Fibroblast of lung (primary cell): Measurements from ENCODE around the gene FRMD4A. TPM values are rescaled to one million over a fixed set of nuclear protein-coding genes. Genes with fewer than 3 reads are reported as not detected.

Experiments used
- DNase-seq, 2 donors: peaks; one replicate each; pipeline versions ENCODE4 v3.0.0 to v3.0.0-alpha.2; 2010; ENCODE audit warnings: low read depth in 2 of 2
- H2AFZ ChIP-seq: 2 replicates; pipeline ENCODE4 v1.5.1; 2012; ENCODE audit warnings: low read length, control low read depth, inconsistent platforms
- H3K27ac ChIP-seq: 2 replicates; pipeline ENCODE4 v1.5.1; 2011; ENCODE audit warnings: low read length, control low read depth; ENCODE audit not compliant: insufficient read depth
- H3K27me3 ChIP-seq: 2 replicates; pipeline ENCODE4 v1.5.1; 2011; ENCODE audit warnings: mild to moderate bottlenecking, low read length; ENCODE audit not compliant: control insufficient read depth, insufficient read depth
- H3K36me3 ChIP-seq: 2 replicates; pipeline ENCODE4 v1.5.1; 2011; ENCODE audit warnings: low read length; ENCODE audit not compliant: control insufficient read depth, insufficient read depth
- H3K4me1 ChIP-seq: 2 replicates; pipeline ENCODE4 v1.5.1; 2011; ENCODE audit warnings: low read length; ENCODE audit not compliant: control insufficient read depth, insufficient read depth; ENCODE audit errors: extremely low read depth
- H3K4me2 ChIP-seq: 2 replicates; pipeline ENCODE4 v1.5.1; 2011; ENCODE audit warnings: low read length, control low read depth; ENCODE audit not compliant: insufficient read depth; ENCODE audit errors: extremely low read depth
- H3K4me3 ChIP-seq, 4 experiments: fragments of 200-600 bp in 1 of 4; sonication (generic) in 1 of 4; replicated peaks in 1 of 4; 2 replicates each; pipeline ENCODE4 v1.5.1; 2011 to 2016; ENCODE audit warnings: low read length in 4 of 4, low read depth in 3 of 4, mild to moderate bottlenecking in 3 of 4, control low read depth in 2 of 4, inconsistent platforms in 1 of 4, mixed read lengths in 1 of 4; ENCODE audit not compliant: insufficient read depth in 1 of 4; ENCODE audit errors: control extremely low read depth in 1 of 4
- H3K79me2 ChIP-seq: 2 replicates; pipeline ENCODE4 v1.5.1; 2012; ENCODE audit warnings: mild to moderate bottlenecking, low read length, inconsistent platforms; ENCODE audit not compliant: control insufficient read depth, insufficient read depth
- H3K9ac ChIP-seq: 2 replicates; pipeline ENCODE4 v1.5.1; 2011; ENCODE audit warnings: mild to moderate bottlenecking, low read length, control low read depth; ENCODE audit not compliant: insufficient read depth
- H3K9me3 ChIP-seq: 2 replicates; pipeline ENCODE4 v1.5.1; 2012; ENCODE audit warnings: low read depth, low read length; ENCODE audit not compliant: control insufficient read depth, insufficient read depth
- H4K20me1 ChIP-seq: 2 replicates; pipeline ENCODE4 v1.5.1; 2011; ENCODE audit warnings: low read length; ENCODE audit not compliant: control insufficient read depth, insufficient read depth; ENCODE audit errors: extremely low read depth
- CTCF ChIP-seq, 2 donors: IDR thresholded peaks in 1 of 2; conservative IDR thresholded peaks in 1 of 2; 1 replicate in 1 of 2; 2 replicates in 1 of 2; pipeline ENCODE4 v1.5.1; 2011 to 2012; ENCODE audit warnings: low read length in 2 of 2, control low read depth in 1 of 2, inconsistent platforms in 1 of 2, low read depth in 1 of 2, mild to moderate bottlenecking in 1 of 2
- EZH2 ChIP-seq: IDR thresholded peaks from 2 replicates; pipeline ENCODE4 v1.5.1; 2012; ENCODE audit warnings: low read length, control low read depth, mild to moderate bottlenecking; ENCODE audit errors: missing control alignments
- polyA plus RNA-seq, 2 donors: library from polyadenylated mRNA; depleted of rRNA in 1 of 2; stranded (reverse) in 1 of 2; unstranded in 1 of 2; fragments of >200 nt; gene quantifications; 2 replicates each; pipeline ENCODE4 v1.2.1, GENCODE V29; 2011 to 2012; ENCODE audit warnings: missing spikeins in 1 of 2
- total RNA-seq: library from RNA; depleted of rRNA; stranded (reverse); fragments of >200 nt; gene quantifications from 2 replicates; pipeline ENCODE4 v1.2.1, GENCODE V29; 2014

The FRMD4A gene
- total and polyA plus RNA-seq, 2 donors (not counting 1 experiment from before 2014, with no cell fraction given) = 26.9 to 63.6 TPM

- H3K4me2 ChIP-seq = peak overlapping the region; percentile 77
- H3K79me2 ChIP-seq = peaks cover 41% of the 10 kb centered on the region
- TF ChIP-seq CTCF (conservative IDR thresholded peaks at IDR 0.05 in 1 of 2, IDR thresholded peaks at IDR 0.05 in 1 of 2; ENCODE audit: low read depth in 1 of 2, low read length in 2 of 2) (no peak), EZH2 (no peak)
- no peaks in the 10 kb centered on the region for H4K20me1 ChIP-seq
- DNase-seq = no peak
- peak overlapping the region; percentile 25 to 57 (median 40) for H3K4me3 ChIP-seq
- H3K27ac ChIP-seq = peak overlapping the region; percentile 36
- peak overlapping the region; percentile 58 for H2AFZ ChIP-seq
- H3K9me3 ChIP-seq = no peaks in the 10 kb centered on the region
- peak overlapping the region; percentile 52 for H3K9ac ChIP-seq
- peaks cover 5% of the 10 kb centered on the region for H3K4me1 ChIP-seq
- H3K27me3 ChIP-seq = no peaks in the 10 kb centered on the region
- no peaks in the 10 kb centered on the region for H3K36me3 ChIP-seq
These were observed 438.7 kb downstream of the FRMD4A start for GRCh38 chr10:13892001-13892491.

- H3K27ac ChIP-seq = peak overlapping the region; percentile 69
- H3K9me3 ChIP-seq = no peaks in the 10 kb centered on the region
- H3K4me1 ChIP-seq = peaks cover 5% of the 10 kb centered on the region
- TF ChIP-seq EZH2 (no peak), CTCF (conservative IDR thresholded peaks at IDR 0.05 in 1 of 2, IDR thresholded peaks at IDR 0.05 in 1 of 2; ENCODE audit: low read depth in 1 of 2, low read length in 2 of 2) (no peak)
- no peaks in the 10 kb centered on the region for H4K20me1 ChIP-seq
- H3K36me3 ChIP-seq = no peaks in the 10 kb centered on the region
- peaks cover 47% of the 10 kb centered on the region for H3K79me2 ChIP-seq
- no peaks in the 10 kb centered on the region for H3K27me3 ChIP-seq
- peak overlapping the region; percentile 59 to 76 (median 70) for H3K4me3 ChIP-seq
- H3K9ac ChIP-seq = peak overlapping the region; percentile 69
- peak; percentile 28 to 39 for DNase-seq
- peak overlapping the region; percentile 63 for H2AFZ ChIP-seq
- H3K4me2 ChIP-seq = peak overlapping the region; percentile 44
These were observed 439.4 kb downstream of the FRMD4A start for GRCh38 chr10:13891128-13892000.
